GM19328 (cell line): ENCODE measurements around the gene RNF112.
"Not testable (repeated sequence)": the region's sequence is repeated elsewhere in the genome, so short reads cannot be mapped to it uniquely, and the experiment has no call there.

Experiments
- ATAC-seq: cut with Tn5 transposase; IDR thresholded peaks from one replicate; pipeline ENCODE4 v1.9.1; 2021; ENCODE audit warnings: mild to moderate bottlenecking, moderate library complexity; ENCODE audit not compliant: unreplicated experiment

Gene RNF112

DNA sequence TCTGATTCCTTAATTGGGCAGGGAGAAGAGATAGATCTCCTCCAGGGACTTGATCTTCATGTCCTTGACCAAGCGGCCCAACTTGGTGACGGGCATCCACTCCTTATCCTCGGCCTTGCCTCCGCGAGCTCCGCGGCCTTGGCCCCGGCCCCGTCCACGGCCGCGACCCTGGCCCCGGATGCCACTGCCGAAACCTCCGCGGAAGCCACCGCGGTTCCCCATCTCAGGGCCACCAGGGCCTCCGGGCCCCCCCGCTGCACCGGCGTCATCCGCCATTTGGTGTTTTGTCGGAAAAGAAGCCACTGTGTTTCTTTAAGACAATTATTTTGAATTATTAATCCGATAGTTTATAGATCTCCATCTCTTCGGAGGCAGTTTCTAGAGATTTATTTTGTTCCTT is 35.5 kb downstream of the RNF112 start:
- ATAC-seq, result not testable (repeated sequence)

DNA sequence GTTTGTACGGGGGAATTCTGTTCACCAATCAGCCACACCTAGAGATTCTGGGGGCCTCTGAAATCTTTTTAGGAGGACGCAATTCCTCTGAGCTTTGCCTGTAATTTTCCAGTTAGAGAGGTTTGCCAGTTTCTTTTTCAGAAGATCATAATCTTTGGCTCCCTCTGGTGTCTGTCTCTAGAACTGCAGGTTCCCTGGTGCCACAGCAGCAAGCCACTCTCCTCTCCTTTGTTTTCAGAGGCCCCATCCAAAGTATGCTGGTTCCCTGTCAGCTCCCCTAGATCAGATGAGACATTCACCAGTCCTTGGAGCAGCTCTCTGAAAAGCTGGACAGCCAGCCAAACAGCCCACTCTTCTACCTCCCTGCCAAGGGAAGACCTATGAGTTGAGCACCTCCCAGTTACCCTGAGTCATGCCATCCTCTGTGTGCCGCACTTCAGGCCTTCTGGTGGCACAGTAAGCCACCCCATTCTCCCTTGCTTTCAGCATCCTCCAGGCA is 36.1 kb downstream of the RNF112 start:
- ATAC-seq, result no peak

DNA sequence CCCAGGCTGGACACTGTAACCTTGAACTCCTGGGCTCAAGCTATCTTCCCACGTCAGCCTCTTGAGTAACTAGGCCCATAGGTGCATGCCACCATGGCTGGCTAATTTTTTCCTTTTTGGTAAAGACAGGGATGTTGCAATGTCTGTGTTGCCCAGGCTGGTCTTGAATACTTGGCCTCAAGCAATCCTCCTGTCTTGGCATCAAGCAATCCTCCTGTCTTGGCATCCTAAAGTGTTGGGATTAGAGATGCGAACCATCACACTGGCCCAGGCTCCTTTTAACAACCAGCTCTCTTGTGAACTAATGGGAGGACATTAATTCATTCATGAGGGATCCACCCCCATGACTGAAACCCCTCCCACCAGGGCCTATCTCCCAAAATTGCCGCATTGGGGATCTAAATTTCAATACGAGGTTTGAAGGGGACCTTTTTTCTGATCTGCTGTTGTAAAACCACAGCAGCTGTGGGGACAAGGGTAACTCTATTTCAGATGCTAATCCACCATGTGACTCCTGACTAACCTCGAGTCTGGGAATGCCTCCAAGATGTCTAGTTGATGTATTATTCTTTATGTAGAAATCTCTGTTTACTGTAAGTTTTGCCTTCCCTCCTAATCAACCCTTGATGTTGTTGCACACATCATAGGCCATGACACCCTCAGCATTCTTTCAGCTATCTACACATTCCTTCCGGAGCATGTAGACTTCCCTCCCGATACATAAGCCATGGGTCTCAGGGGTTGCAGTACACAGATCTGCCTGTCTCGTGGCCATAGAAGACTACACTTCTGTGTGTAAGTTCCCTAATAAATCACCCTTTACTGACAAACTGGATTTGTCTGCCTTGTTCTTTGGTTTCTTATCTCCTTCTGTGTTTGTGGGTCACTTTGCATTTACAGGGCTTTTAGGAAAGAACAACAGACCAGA is 37.6 kb downstream of the RNF112 start:
- no peak for ATAC-seq

DNA sequence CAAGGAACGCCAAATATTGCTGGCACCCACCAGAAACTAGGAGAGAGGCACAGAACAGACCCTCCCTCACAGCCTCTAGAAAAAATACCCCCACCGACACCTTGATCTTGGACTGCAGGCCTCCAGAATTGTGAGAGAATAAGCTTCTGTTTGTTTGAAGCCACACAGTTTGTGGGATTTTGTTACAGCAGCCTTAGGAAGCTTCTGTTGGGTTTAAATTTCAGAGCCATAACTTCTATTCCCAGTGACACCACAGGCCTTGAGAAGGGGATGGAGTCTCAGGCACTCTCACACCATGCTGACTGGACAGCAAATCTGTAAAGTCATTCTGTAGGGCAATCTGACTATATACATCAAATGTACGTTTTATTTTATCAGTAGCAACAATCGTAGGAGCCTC is 38.6 kb downstream of the RNF112 start:
- no peak for ATAC-seq

DNA sequence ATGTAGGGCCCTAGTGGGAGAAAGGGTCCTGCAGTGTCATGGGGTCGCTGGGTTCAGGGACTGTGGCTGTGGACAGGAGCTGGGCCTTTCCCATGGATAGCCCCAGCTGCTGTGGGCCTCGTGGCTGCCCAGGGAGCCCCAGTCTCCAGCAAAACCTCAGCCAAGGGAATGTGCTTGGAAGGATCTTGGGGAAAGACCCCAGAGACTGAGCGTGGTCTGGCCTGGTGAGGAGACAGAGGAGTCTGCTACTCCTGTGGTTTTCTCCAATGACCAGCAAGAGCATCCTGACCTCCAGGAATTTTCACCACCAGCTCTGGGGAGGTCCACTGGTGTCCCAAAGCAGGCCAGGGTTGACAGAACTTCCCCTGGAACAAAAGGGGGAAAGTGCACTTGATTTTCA is 42.3 kb downstream of the RNF112 start:
- ATAC-seq, result no peak

DNA sequence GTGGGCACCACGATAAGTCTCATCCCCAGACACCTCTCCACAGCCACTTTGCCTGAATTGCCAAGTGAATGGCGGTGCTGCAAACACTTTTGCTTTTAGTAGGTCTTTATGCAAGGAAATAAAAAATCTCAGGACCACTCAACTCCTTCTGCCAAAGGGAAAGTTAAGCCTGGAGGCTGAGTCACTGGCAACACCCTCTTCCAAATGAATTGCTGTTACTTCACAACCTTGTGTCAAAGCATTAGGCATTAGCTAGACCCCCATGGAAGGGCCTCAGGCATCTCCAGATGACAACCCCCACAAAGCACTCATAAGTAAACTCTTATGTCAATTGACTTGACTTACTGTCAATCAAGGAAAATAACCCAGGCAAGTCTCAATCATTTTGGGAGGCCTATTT is 43.0 kb downstream of the RNF112 start:
- no peak for ATAC-seq

DNA sequence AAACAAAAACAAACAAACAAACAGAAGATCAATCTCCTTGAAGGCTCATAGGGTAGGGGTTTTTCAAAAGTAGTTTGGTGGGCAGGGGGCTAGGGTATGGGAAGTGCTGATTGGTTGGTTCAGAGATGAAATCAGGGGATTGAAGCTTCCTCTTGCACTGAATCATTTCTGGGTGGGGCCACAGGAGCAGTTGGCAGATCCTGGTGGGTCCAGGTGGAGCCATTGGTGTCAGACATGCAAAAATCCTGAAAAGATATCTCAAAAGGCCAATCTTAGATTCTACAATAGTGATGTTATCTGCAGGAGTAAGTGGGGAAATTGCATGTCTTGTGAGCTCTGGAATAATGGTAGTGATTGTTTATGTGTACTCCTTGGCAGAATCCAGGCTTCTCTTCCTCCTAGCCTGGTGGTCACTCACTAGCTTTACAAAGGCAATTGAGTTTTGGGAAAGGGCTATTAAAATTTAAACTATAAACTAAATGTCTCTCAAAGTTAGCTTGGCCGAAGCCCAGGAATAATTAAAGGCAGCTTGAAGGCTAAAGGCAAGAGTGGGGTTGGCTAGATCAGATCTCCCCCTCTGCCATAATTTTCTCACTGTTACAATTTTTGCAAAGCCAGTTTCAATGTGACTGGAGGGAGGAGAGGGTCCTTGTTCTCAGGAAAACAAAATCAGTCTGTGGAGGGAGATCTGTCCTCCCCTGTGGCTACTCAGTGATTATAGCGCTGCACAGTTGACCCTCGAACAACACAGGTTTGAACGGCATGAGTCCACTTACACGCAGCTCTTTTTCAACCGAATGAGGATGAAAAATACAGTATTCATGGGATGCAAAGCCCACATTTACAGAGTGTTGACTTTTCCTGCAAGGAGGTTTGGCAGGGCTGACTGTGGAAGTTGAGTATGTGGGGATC is 45.2 kb downstream of the RNF112 start:
- no peak for ATAC-seq

DNA sequence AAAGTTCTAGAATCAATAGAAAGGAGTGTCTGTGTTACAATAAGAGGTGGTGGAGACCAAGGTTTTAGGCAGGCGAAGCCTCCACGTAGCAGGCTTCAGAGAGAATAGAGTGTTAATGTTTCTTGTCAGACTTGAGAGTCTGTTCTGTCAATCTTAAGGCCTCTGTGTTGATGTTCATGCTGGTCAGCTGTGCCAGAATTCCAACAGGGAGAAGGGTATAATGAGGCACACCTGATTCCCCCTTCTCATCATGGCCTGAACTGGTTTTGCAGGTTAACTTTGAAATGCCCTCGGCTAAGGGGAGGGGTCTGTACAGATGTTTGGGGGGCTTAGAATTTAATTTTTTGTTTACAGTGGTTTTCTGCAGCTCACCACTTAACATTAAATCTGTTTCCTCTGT is 46.0 kb downstream of the RNF112 start:
- ATAC-seq, result no peak

DNA sequence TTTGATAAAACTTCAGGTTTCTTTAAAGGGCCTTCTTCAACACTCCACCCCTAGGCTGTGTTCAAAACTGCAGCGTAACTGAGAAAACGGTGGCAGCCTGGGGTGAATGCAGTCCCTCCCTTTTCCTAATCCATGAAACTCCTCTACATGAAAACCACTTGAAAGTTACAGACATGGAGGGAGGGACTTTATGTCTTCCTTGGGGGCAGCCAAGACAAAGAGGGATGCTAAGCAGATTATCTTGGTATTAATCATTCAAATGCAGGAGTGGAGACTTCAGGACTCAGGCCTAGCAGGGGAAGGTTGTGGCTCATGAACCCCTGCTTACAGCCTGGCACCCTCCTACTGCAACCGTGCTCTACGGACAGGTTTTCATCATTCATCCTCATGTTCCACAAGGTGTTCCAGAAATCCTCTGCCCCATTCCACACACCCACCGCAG is 46.8 kb downstream of the RNF112 start:
- ATAC-seq, result no peak

DNA sequence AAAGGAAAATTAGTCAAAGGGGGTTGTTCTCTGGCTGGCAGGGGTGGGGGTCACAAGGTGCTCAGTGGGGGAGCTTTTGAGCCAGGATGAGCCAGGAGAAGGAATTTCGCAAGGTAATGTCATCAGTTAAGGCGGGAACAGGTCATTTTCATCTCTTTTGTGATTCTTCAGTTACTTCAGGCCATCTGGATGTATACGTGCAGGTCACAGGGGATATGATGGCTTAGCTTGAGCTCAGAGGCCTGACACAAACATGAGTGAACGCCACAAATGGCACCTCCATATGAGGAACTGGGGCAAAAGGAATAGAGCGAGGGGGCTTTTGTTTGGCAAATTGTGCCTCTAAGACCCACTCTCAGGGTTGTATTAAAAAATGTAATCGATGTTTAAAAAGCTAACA is 47.4 kb downstream of the RNF112 start:
- ATAC-seq, result not testable (repeated sequence)

DNA sequence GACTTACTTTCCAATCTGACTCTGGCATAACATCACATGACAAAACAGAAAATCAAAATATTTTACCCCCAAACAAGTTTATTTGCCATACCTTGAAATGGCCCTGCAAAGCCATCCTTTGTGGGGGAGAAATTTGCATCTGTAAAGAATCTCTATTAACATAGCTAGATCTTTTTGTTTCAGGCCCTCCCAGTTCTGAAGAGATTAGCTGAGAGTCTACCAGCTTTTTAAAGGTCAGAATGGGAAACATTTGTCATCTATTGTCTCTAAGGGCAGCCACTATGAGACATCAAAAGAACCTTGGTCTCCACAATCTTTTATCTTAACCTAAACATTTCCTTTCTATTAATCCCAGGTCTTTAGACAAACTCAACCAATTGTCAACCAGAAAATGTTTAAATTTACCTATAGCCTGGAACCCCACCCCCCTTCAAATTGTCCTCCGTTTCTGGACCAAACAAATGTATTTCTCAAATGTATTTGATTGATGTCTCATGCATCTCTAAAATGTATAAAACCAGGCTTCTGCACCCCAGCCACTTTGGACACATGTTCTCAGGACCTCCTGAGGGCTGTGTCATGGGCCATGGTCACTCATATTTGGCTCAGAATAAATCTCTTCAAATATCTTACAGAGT is 48.1 kb downstream of the RNF112 start:
- ATAC-seq, result not testable (repeated sequence)

DNA sequence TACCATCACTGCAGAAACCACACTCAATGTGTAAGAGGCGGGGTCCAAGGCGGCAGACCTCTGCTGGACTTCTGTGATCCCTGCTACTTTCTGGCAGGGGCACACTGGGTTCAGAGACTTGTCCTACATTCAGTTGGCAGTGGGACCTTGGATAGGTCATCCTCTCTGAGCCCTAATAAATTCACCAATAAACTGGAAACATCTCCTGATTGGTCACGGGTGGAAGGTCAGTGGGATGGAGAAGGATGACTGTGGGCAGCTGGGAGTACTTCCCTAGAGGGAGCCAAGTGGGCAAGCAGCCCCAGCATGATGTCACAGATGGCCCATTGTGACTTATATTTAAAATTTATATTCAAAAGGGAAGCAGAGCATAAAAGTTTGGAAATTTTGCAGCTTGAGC is 49.7 kb downstream of the RNF112 start:
- no peak for ATAC-seq

DNA sequence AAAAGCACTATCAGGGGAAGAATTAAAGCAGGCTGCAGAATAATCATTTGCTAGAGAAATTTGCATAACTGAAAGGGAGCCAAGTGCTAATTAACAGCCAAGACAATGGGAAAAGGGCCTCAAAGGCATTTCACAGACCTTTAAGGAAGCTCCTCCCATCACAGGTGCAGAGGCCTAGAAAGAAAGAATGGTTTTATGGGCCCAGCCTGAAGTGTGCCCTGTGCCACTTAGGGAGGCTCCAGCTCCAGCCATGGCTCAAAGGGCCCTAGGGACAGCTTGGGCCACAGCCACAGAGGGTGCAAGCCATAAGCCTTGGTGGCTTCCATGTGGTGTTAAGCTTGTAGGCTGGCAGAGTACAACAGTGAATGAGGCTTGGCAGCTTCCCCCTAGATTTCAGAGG is 50.1 kb downstream of the RNF112 start:
- ATAC-seq, result no peak

DNA sequence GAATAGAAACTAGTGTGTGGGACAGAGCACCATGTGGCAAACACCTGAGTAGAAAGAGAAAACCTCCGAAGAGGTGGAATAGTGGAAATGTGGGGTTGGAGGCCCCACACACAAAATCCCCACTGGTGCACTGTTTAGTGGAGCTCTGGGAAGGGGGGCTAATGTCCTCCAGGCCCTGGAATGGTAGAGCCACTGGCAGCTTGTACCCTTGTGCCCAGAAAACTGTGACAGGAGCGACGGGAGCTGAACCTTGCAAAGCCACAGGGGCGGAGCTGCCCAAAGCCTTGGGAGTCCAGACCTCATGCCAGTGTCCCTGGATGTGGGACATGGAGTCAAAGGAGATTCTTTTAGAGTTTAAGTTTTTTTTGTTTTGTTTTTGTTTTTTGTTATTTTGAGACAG is 50.6 kb downstream of the RNF112 start:
- ATAC-seq, result no peak

DNA sequence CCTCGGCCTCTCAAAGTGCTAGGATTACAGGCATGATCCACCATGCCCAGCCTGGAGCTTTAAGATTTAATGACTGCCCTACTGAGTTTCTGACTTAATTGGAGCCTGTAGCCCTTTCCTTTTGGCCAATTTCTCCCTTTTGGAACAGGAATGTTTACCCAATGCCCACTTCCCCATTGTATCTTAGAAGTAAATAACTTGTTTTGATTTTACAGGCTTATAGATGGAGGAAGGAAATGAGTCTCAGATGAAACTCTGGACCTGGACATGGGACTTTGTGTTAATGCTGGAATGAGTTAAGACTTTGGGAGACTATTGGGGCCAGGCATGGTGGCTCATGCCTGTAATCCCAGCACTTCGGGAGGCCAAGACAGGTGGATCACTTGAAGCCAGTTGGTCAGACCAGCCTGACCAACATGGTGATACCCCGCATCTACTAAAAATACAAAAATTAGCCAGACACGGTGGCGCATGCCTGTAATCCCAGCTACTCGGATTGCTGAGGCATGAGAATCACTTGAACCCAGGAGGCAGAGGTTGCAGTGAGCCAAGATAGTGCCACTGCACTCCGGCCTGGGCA is 51.5 kb downstream of the RNF112 start:
- not testable (repeated sequence) for ATAC-seq

DNA sequence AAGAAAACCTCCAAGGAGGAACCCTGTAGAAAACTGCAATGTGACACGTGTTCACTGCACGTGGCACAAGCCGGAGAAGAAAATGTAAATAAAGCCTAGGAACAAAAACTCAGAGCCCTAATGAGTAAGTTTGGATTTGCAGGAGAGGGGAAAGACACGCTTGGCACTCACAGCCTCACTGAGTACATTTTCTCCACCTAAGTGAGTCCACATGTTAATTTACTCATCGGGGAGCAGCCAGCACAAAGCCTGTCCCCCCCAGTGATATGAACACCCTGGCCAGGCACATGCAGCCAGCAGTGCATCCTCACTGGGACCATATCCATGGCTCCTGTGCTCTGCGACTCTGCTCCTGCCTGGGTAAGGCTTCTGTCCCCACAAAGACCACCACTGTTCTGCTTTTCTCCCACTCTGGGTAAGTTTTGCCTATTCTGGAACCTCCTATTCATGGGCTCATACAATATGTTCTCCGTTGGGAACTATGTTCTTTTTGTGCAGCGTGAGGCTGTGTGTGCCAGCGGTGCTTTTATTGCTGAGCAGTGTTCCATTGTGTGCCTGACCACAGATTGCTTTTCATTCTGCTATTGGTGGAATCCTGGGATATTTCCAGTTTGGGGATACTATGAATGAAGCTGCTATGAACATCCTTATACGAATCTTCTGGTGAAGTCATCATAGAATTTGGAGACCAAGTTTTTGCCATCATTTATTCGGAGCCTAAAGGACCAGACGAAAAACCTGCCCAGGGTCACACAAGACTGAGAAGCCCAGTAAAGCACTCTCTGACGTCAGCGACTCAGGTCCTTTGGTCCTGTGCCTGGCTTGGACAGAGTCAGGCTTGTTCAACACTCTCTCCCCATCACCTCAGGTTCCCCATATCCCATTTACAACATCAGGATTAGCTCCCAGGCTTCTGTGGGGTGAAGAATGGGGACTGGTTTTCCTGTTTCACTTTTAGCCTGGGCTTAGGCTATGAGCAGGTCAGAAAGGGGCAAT is 53.3 kb downstream of the RNF112 start:
- ATAC-seq, result no peak
